ENCODE results near the gene CAPN5. TPM values are rescaled to one million over a fixed set of nuclear protein-coding genes. Genes with fewer than 3 reads are reported as not detected.

Gene CAPN5
- total RNA-seq, 1 donor: 14.7 TPM

DNA sequence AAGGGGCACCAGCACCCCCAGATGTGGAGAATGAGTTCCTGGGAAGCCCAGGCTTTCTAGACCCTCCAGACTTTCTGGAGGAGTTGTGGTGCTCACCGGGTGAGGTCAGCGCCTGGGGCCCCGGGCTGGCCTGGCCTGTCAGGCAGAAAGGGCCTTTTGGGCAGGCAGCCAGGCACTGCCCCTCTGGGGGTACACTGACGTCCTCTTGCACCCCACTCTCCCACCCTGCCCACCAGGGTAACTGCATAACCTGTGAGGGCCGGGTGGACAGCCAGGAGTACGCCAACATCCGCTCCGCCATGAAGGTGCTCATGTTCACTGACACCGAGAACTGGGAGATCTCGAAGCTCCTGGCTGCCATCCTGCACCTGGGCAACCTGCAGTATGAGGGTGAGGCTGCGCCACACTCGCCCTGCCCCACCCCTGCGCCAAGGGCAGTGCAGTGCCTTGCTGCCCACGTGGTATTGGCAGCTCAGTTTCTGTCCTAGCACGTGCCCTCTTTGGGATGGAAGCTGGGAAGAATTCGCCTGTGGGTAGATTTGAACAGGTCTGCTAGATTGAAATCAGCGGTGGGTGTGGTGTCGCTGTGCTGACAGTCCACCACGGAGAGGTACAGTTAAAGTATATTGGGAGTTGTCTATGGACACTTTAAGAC lies 91.4 kb downstream of the CAPN5 start:
- TF ChIP-seq, protein P1, sequence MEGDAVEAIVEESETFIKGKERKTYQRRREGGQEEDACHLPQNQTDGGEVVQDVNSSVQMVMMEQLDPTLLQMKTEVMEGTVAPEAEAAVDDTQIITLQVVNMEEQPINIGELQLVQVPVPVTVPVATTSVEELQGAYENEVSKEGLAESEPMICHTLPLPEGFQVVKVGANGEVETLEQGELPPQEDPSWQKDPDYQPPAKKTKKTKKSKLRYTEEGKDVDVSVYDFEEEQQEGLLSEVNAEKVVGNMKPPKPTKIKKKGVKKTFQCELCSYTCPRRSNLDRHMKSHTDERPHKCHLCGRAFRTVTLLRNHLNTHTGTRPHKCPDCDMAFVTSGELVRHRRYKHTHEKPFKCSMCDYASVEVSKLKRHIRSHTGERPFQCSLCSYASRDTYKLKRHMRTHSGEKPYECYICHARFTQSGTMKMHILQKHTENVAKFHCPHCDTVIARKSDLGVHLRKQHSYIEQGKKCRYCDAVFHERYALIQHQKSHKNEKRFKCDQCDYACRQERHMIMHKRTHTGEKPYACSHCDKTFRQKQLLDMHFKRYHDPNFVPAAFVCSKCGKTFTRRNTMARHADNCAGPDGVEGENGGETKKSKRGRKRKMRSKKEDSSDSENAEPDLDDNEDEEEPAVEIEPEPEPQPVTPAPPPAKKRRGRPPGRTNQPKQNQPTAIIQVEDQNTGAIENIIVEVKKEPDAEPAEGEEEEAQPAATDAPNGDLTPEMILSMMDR (IDR thresholded peaks at IDR 0.05; ENCODE audit: insufficient read depth, low read depth, low read length): no peak
- DNase-seq (ENCODE audit: low read depth): no peak

DNA sequence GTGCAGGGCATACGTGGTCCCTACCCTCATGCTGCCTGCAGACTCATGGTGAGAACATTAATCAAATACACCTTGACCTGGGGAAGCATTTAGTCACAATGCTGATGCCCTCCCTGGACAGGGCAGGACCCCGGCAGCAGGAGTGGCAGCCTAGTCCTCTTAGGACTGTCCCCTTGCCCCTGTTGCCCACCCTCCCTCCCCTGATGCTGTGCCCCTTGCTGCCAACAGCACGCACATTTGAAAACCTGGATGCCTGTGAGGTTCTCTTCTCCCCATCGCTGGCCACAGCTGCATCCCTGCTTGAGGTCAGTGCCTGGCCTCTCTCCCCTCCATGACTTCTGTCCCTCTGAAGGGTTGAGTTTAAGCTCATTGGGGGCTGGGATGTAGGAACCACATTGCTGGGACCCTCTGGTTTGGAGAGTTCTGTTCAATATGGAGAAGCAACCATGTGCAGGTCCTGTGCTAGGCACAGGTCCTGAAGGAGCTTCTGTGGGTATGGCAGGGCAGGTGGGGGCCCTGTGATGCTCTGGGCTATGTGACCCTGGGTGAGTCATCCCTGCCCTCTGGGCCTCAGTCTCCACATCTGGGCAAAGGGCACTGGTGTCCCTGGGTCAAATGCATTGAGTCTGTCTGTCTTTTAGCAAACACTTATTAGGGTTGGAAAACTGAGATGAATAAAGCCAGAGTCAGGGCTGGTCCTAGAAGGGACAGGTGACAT lies 92.6 kb downstream of the CAPN5 start:
- TF ChIP-seq, protein P1 (IDR thresholded peaks at IDR 0.05; ENCODE audit: insufficient read depth, low read depth, low read length): no peak
- no peak for DNase-seq (ENCODE audit: low read depth)
- no peak overlapping the region for H3K4me3 ChIP-seq (ENCODE audit: low read depth, low read length)

More for the DNA sequence above, 91.4 kb downstream of the CAPN5 start:
- no peak overlapping the region for H3K4me3 ChIP-seq (ENCODE audit: low read depth, low read length)

DNA sequence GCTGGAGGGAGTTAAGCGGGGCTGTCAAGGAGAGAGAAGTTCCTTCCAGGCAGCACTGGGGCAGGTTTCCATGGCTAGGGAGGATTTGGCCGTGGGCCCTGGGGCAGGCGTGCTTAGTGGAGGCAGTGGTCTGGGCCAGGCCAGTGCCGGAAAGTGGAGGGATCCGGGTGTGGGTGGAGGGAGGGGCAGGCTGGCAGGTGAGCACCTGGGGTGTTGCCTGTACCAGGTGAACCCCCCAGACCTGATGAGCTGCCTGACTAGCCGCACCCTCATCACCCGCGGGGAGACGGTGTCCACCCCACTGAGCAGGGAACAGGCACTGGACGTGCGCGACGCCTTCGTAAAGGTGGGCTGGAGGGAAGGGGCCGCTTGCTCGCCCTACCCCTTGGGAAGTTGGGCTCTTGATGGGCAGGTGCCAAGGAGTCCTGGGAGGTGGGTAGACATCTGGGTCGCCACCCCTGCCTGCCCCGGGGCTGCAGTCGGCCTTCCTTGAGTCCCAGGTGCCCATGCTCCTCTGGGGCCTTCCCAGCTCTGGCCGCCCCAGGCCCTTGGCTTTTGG lies 93.2 kb downstream of the CAPN5 start:
- no peak overlapping the region for H3K4me3 ChIP-seq (ENCODE audit: low read depth, low read length)
- DNase-seq (ENCODE audit: low read depth): no peak
- TF ChIP-seq, protein P1 (IDR thresholded peaks at IDR 0.05; ENCODE audit: insufficient read depth, low read depth, low read length): no peak

DNA sequence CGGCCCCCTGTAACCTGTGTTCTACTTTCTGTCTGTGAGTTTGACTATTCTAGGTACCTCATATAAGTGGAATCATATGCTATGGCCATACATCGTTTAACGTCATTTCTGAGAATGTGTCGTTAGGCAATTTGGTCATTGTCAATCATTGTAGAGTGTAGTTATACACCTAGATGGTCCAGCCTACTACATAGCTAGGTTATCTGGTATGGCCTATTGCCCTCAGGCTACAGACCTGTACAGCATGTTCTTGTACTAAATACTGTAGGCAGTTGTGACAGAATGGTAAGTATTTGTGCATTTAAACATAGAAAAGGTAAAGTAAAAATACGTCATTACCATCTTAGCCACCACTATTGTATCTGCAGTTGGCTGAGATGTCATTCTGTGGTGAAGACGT lies 96.5 kb downstream of the CAPN5 start:
- no peak overlapping the region for H3K4me3 ChIP-seq (ENCODE audit: low read depth, low read length)

DNA sequence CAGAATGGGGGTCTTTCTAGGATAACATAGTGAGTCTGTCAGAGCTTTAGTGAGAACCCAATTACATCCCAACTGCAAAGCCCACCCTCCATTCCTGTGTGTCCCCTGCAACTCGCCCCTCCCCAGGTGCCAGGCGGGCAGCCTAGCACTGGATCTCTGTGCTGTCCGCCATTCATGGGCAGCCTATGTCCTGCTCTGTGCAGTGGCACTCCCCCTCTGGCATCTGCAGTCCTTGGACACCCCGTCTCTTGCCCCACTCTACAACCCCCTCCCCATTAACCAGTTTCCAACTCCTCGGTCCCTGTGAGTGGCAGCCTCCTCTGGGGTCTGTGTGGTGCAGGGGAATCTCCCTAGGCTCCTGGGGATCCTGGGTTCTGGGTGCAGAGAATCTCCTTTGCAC lies 98.3 kb downstream of the CAPN5 start:
- TF ChIP-seq, protein P1 (IDR thresholded peaks at IDR 0.05; ENCODE audit: insufficient read depth, low read depth, low read length): no peak
- DNase-seq (ENCODE audit: low read depth): no peak
- no peak overlapping the region for H3K4me3 ChIP-seq (ENCODE audit: low read depth, low read length)

More for the DNA sequence above, 96.5 kb downstream of the CAPN5 start:
- no peak for DNase-seq (ENCODE audit: low read depth)
- TF ChIP-seq, protein P1 (IDR thresholded peaks at IDR 0.05; ENCODE audit: insufficient read depth, low read depth, low read length): no peak

DNA sequence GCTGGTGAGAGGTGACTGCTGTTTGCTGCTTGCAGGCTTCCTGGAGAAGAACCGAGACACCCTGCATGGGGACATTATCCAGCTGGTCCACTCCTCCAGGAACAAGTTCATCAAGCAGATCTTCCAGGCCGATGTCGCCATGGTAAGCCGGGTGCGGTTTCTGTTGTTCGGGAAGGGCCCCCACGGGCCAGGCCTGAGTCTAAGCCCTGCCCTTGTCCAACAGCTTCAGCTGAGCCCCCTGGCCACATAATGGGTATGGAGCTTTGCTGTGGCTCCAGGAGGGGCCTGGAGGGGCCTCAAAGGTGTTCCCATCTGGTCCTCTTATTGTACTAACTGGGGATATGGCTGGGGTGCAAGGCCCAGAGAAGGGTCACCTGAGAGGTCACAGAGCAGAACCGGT lies 99.2 kb downstream of the CAPN5 start:
- TF ChIP-seq, protein P1 (IDR thresholded peaks at IDR 0.05; ENCODE audit: insufficient read depth, low read depth, low read length): no peak
- no peak for DNase-seq (ENCODE audit: low read depth)
- no peak overlapping the region for H3K4me3 ChIP-seq (ENCODE audit: low read depth, low read length)
